Transverse colon (tissue), 4 donors: ENCODE data around the gene ST3GAL3. TPM values are rescaled to one million over a fixed set of nuclear protein-coding genes. Genes with fewer than 3 reads are reported as not detected.
A peak's percentile ranks its signal among the peaks of the same experiment; 100 is the strongest.

Experiments used
- DNase-seq: peaks from one replicate; pipeline ENCODE4 v3.0.0-alpha.2; 2019
- H3K27ac ChIP-seq, 4 donors: fragments of 200-600 bp; sonication (generic); 2 replicates each; pipeline ENCODE4 v1.5.1; 2016 to 2018; ENCODE audit warnings: inconsistent platforms in 4 of 4
- H3K27me3 ChIP-seq: fragments of 200-600 bp; sonication (generic); 2 replicates; pipeline ENCODE4 v1.5.1; 2017; ENCODE audit warnings: inconsistent platforms
- H3K36me3 ChIP-seq, 4 donors: fragments of 200-600 bp; sonication (generic); 2 replicates each; pipeline ENCODE4 v1.5.1; 2017 to 2019; ENCODE audit warnings: inconsistent platforms in 4 of 4
- H3K4me1 ChIP-seq, 4 donors: fragments of 200-600 bp; sonication (generic); 2 replicates each; pipeline ENCODE4 v1.5.1; 2017 to 2020; ENCODE audit warnings: inconsistent platforms in 4 of 4
- H3K4me3 ChIP-seq, 4 donors: fragments of 200-600 bp; sonication (generic); 1 replicate in 1 of 4; 2 replicates in 3 of 4; pipeline versions ENCODE4 v1.5.1 to v1.6.1; 2017 to 2019; ENCODE audit warnings: inconsistent platforms in 4 of 4
- H3K9me3 ChIP-seq, 2 donors: fragments of 200-600 bp; sonication (generic); 2 replicates each; pipeline ENCODE4 v1.5.1; 2017 to 2019; ENCODE audit warnings: inconsistent platforms in 2 of 2
- CTCF ChIP-seq, 5 experiments: fragments of 200-600 bp in 3 of 5; fragments of 450-650 bp in 2 of 5; sonication (generic) in 3 of 5; IDR thresholded peaks; 1 replicate in 2 of 5; 2 replicates in 3 of 5; pipeline ENCODE4 v1.5.1; 2016 to 2017; ENCODE audit warnings: antibody characterized with exemption in 5 of 5, inconsistent platforms in 3 of 5, mild to moderate bottlenecking in 2 of 5, moderate library complexity in 1 of 5
- EP300 ChIP-seq: sonication (generic); formaldehyde crosslinking; IDR thresholded peaks from one replicate; pipeline ENCODE4 v1.6.1; 2017; ENCODE audit warnings: antibody characterized with exemption, low read depth
- POLR2A ChIP-seq: fragments of 450-650 bp; IDR thresholded peaks from one replicate; pipeline ENCODE4 v1.6.1; 2016; ENCODE audit warnings: antibody characterized with exemption, mild to moderate bottlenecking, moderate library complexity
- POLR2AphosphoS5 ChIP-seq, 3 donors: sonication (generic); formaldehyde crosslinking; IDR thresholded peaks; one replicate each; pipeline ENCODE4 v1.6.1; 2016; ENCODE audit warnings: antibody characterized with exemption in 3 of 3
- WGBS, 2 donors: methylation state at CpG; one replicate each; pipeline ENCODE4 v1.1.5; 2018; ENCODE audit warnings: low coverage in 1 of 2; 5-methylcytosine and 5-hydroxymethylcytosine counted together
- in situ Hi-C, 4 donors: fragments of 200-750 bp; cut with MboI; loops; one replicate each; pipeline versions ENCODE4 v1.15.0 to v1.15.1; 2017; ENCODE audit warnings: low sequenced_read_pairs in 3 of 4, low pct_ligation_motif_present in 1 of 4, low pct_unique_long_range_greater_than_20kb in 1 of 4
- intact Hi-C: fragments of 100-400 bp; cut with DNase I; formaldehyde crosslinking; loops from one replicate; pipeline ENCODE4 v1.15.1; 2023; ENCODE audit warnings: low total_unique reads
- total RNA-seq, 4 donors: library from RNA; depleted of rRNA; stranded (reverse); fragments of >200 nt; gene quantifications; one replicate each; pipeline ENCODE4 v1.1.0, GENCODE V29; 2016

The ST3GAL3 gene
- total RNA-seq, 4 donors from 2014 or later = 4.8 to 23.9 (median 9.7) TPM

GRCh38 chr1:43699281-43699680 is 8.1 kb upstream of the ST3GAL3 start:
- peaks cover 0 to 95% (median 42%) of the 10 kb centered on the region in 4 donors for H3K36me3 ChIP-seq
- H3K4me1 ChIP-seq = no peaks in the 10 kb centered on the region
- in situ Hi-C loops = no loop called here
- TF ChIP-seq EP300 (no peak), CTCF (IDR thresholded peaks at IDR 0.05) (no peak), POLR2A (no peak), POLR2AphosphoS5 (IDR thresholded peaks at IDR 0.05) (no peak)
- no peaks in the 10 kb centered on the region for H3K9me3 ChIP-seq
- WGBS, 2 donors = 94 to 96% methylated on average over 5 of the region's 5 CpGs
- H3K27me3 ChIP-seq = no peaks in the 10 kb centered on the region
- no peak overlapping the region for H3K4me3 ChIP-seq
- intact Hi-C loops = no loop called here
- H3K27ac ChIP-seq = no peak overlapping the region
- DNase-seq = no peak

- TF ChIP-seq POLR2A = no peak
- no peak for TF ChIP-seq EP300
- H3K4me1 ChIP-seq = peaks cover 6 to 19% (median 16%) of the 10 kb centered on the region in 4 donors
- no peak overlapping the region for H3K4me3 ChIP-seq
- no peak for DNase-seq
- H3K27me3 ChIP-seq = no peaks in the 10 kb centered on the region
- H3K9me3 ChIP-seq = no peaks in the 10 kb centered on the region
- in situ Hi-C loops = no loop called here
- intact Hi-C loops = no loop called here
- peaks cover 0 to 55% (median 24%) of the 10 kb centered on the region in 4 donors for H3K36me3 ChIP-seq
- H3K27ac ChIP-seq = no peak overlapping the region
Observed at GRCh38 chr1:43703836-43704235, 3.5 kb upstream of the ST3GAL3 start.

GRCh38 chr1:43704838-43705237 is 2.5 kb upstream of the ST3GAL3 start:
- WGBS, 2 donors = 40 to 44% methylated on average over 1 to 2 of the region's 2 CpGs
- H3K9me3 ChIP-seq = no peaks in the 10 kb centered on the region
- no peak overlapping the region for H3K4me3 ChIP-seq
- in situ Hi-C loops (no loop called here), intact Hi-C loops (no loop called here)
- H3K27me3 ChIP-seq = no peaks in the 10 kb centered on the region
- peaks cover 6 to 21% (median 16%) of the 10 kb centered on the region in 4 donors for H3K4me1 ChIP-seq
- TF ChIP-seq POLR2AphosphoS5 (IDR thresholded peaks at IDR 0.05) (no peak), CTCF (IDR thresholded peaks at IDR 0.05) (no peak), POLR2A (no peak), EP300 (no peak)
- H3K36me3 ChIP-seq = peaks cover 0 to 47% (median 20%) of the 10 kb centered on the region in 4 donors
- H3K27ac ChIP-seq = no peak overlapping the region
- no peak for DNase-seq

- no peaks in the 10 kb centered on the region for H3K9me3 ChIP-seq
- intact Hi-C loops (no loop called here), in situ Hi-C loops (no loop called here)
- 66% methylated on average over 4 of the region's 4 CpGs; no CpG with 5 or more reads in 1 of the 2 donors for WGBS, 2 donors
- H3K36me3 ChIP-seq = peaks cover 0 to 42% (median 18%) of the 10 kb centered on the region in 4 donors
- H3K4me3 ChIP-seq = no peak overlapping the region
- DNase-seq = no peak
- H3K4me1 ChIP-seq = peaks cover 6 to 21% (median 16%) of the 10 kb centered on the region in 4 donors
- no peaks in the 10 kb centered on the region for H3K27me3 ChIP-seq
- no peak overlapping the region for H3K27ac ChIP-seq
- TF ChIP-seq POLR2A (no peak), EP300 (no peak), POLR2AphosphoS5 (IDR thresholded peaks at IDR 0.05) (no peak), CTCF (IDR thresholded peaks at IDR 0.05) (no peak)
Observed at GRCh38 chr1:43705334-43705733, 2.0 kb upstream of the ST3GAL3 start.

GRCh38 chr1:43705982-43706597 is 1.2 kb upstream of the ST3GAL3 start:
- peak overlapping the region in 2 of 4 donors; percentile 81 to 90 for H3K27ac ChIP-seq
- intact Hi-C loops (no loop called here), in situ Hi-C loops (no loop called here)
- TF ChIP-seq POLR2A (no peak), EP300 (no peak)
- H3K9me3 ChIP-seq = no peaks in the 10 kb centered on the region
- no peak for DNase-seq
- H3K27me3 ChIP-seq = no peaks in the 10 kb centered on the region
- peaks cover 6 to 21% (median 16%) of the 10 kb centered on the region in 4 donors for H3K4me1 ChIP-seq
- H3K36me3 ChIP-seq = peaks cover 0 to 35% (median 15%) of the 10 kb centered on the region in 4 donors
- peak overlapping the region in 1 of 4 donors; percentile 85 for H3K4me3 ChIP-seq
- 20 to 70% methylated on average over 1 to 5 of the region's 5 CpGs for WGBS, 2 donors
